CD14-positive monocyte (primary cell): Measurements from ENCODE around the gene LATS2. TPM values are rescaled to one million over a fixed set of nuclear protein-coding genes. Genes with fewer than 3 reads are reported as not detected.

ENCODE experiments used
- DNase-seq, 3 donors: peaks; one replicate each; pipeline ENCODE4 v3.0.0-alpha.2; 2011 to 2022
- H2AFZ ChIP-seq: 2 replicates; pipeline ENCODE4 v1.6.0; 2012; ENCODE audit warnings: mild to moderate bottlenecking, low read depth, low read length, inconsistent platforms; ENCODE audit not compliant: insufficient read depth, poor library complexity, severe bottlenecking
- H3K27ac ChIP-seq, 2 donors: 1 replicate in 1 of 2; 2 replicates in 1 of 2; pipeline ENCODE4 v1.5.1; 2012 to 2013; ENCODE audit warnings: low read length in 2 of 2, control low read depth in 1 of 2, inconsistent platforms in 1 of 2, low read depth in 1 of 2, mild to moderate bottlenecking in 1 of 2
- H3K27me3 ChIP-seq, 2 donors: one replicate each; pipeline versions ENCODE4 v1.6.0 to v1.6.1; 2011 to 2013; ENCODE audit warnings: low read length in 2 of 2; ENCODE audit not compliant: control insufficient read depth in 2 of 2, insufficient read depth in 2 of 2
- H3K36me3 ChIP-seq, 2 donors: replicated peaks in 1 of 2; 1 replicate in 1 of 2; 2 replicates in 1 of 2; pipeline versions ENCODE4 v1.5.1 to v1.6.1; 2012 to 2013; ENCODE audit warnings: low read length in 2 of 2, control low read depth in 1 of 2, inconsistent platforms in 1 of 2, mild to moderate bottlenecking in 1 of 2; ENCODE audit not compliant: insufficient read depth in 2 of 2, control insufficient read depth in 1 of 2
- H3K4me1 ChIP-seq, 2 donors: 1 replicate in 1 of 2; 2 replicates in 1 of 2; pipeline versions ENCODE4 v1.5.1 to v1.6.1; 2012 to 2013; ENCODE audit warnings: low read length in 2 of 2, control low read depth in 1 of 2, inconsistent platforms in 1 of 2, mild to moderate bottlenecking in 1 of 2, moderate library complexity in 1 of 2; ENCODE audit not compliant: insufficient read depth in 2 of 2, control insufficient read depth in 1 of 2
- H3K4me2 ChIP-seq: replicated peaks from 2 replicates; pipeline ENCODE3; 2012; ENCODE audit warnings: low read length, moderate library complexity, mild to moderate bottlenecking; ENCODE audit not compliant: poor library complexity, severe bottlenecking; ENCODE audit errors: extremely low read depth
- H3K4me3 ChIP-seq, 3 experiments: fragments of 200-600 bp in 1 of 3; sonication (generic) in 1 of 3; replicated peaks in 1 of 3; 1 replicate in 2 of 3; 2 replicates in 1 of 3; pipeline ENCODE4 v1.5.1; 2011 to 2013; ENCODE audit warnings: low read length in 3 of 3, mild to moderate bottlenecking in 3 of 3, control low read depth in 2 of 3, low read depth in 2 of 3, inconsistent platforms in 1 of 3, moderate library complexity in 1 of 3
- H3K79me2 ChIP-seq: 2 replicates; pipeline ENCODE4 v1.6.0; 2012; ENCODE audit warnings: mild to moderate bottlenecking, control low read depth, inconsistent platforms, low read length, moderate library complexity; ENCODE audit not compliant: insufficient read depth
- H3K9ac ChIP-seq: 2 replicates; pipeline ENCODE4 v1.6.0; 2017; ENCODE audit warnings: low read length, mild to moderate bottlenecking; ENCODE audit not compliant: insufficient read depth, poor library complexity, severe bottlenecking
- H3K9me3 ChIP-seq, 2 donors: replicated peaks in 1 of 2; 1 replicate in 1 of 2; 2 replicates in 1 of 2; pipeline versions ENCODE4 v1.5.1 to v1.6.1; 2012 to 2013; ENCODE audit warnings: low read length in 2 of 2, control low read depth in 1 of 2; ENCODE audit not compliant: control insufficient read depth in 1 of 2, insufficient read depth in 1 of 2
- H4K20me1 ChIP-seq: 2 replicates; pipeline ENCODE4 v1.6.0; 2012; ENCODE audit warnings: mild to moderate bottlenecking, low read length, control low read depth, moderate library complexity; ENCODE audit not compliant: insufficient read depth
- H3K27ac Mint-ChIP-seq, 7 donors: one replicate each; pipeline ENCODE4 v1.8.0; 2020; ENCODE audit warnings: mild to moderate bottlenecking in 7 of 7, mixed read lengths in 7 of 7, moderate library complexity in 6 of 7, inconsistent platforms in 2 of 7
- H3K27me3 Mint-ChIP-seq, 3 donors: one replicate each; pipeline ENCODE4 v1.8.0; 2021 to 2022; ENCODE audit warnings: low read depth in 3 of 3, mild to moderate bottlenecking in 3 of 3, mixed read lengths in 3 of 3, moderate library complexity in 3 of 3, inconsistent platforms in 1 of 3
- H3K36me3 Mint-ChIP-seq, 2 donors: one replicate each; pipeline ENCODE4 v1.8.0; 2020; ENCODE audit warnings: mixed read lengths in 2 of 2, inconsistent platforms in 1 of 2, mild to moderate bottlenecking in 1 of 2
- H3K4me1 Mint-ChIP-seq: one replicate; pipeline ENCODE4 v1.8.0; 2020; ENCODE audit warnings: mild to moderate bottlenecking, mixed read lengths
- H3K4me3 Mint-ChIP-seq, 2 donors: one replicate each; pipeline ENCODE4 v1.8.0; 2020; ENCODE audit warnings: mild to moderate bottlenecking in 2 of 2, mixed read lengths in 2 of 2, moderate library complexity in 1 of 2
- H3K9me3 Mint-ChIP-seq, 7 donors: one replicate each; pipeline ENCODE4 v1.8.0; 2020 to 2022; ENCODE audit warnings: mixed read lengths in 7 of 7, mild to moderate bottlenecking in 6 of 7, moderate library complexity in 6 of 7, inconsistent platforms in 2 of 7
- CTCF ChIP-seq: fragments of 200-600 bp; IDR thresholded peaks from one replicate; pipeline ENCODE4 v1.8.0; 2022; ENCODE audit warnings: antibody characterized with exemption, mild to moderate bottlenecking
- WGBS: methylation state at CpG from one replicate; pipeline ENCODE4 v1.1.5; 2013; ENCODE audit warnings: missing lambda C conversion rate; ENCODE audit not compliant: insufficient coverage; 5-methylcytosine and 5-hydroxymethylcytosine counted together
- intact Hi-C, 2 donors: fragments of 100-400 bp; cut with micrococcal nuclease; formaldehyde crosslinking; loops; one replicate each; pipeline versions ENCODE4 v1.15.0 to v1.15.1; 2023
- polyA plus RNA-seq, 3 donors: library from polyadenylated mRNA; depleted of rRNA in 1 of 3; unstranded in 2 of 3; stranded (reverse) in 1 of 3; fragments of 300-500 nt in 2 of 3; fragments of >200 nt in 1 of 3; fragmentation: Illumina TruSeq in 2 of 3; gene quantifications; 1 replicate in 2 of 3; 2 replicates in 1 of 3; pipeline ENCODE4 v1.2.3, GENCODE V29; 2012 to 2021

The LATS2 gene
- polyA plus RNA-seq, 3 donors, result 0.96 to 11.2 (median 1.0) TPM

GRCh38 chr13:21075011-21075378, 13.6 kb upstream of the LATS2 start:
- H3K4me1 Mint-ChIP-seq, result peaks cover 51% of the 10 kb centered on the region
- peaks cover 0 to 1% (median 0%) of the 10 kb centered on the region in 7 donors for H3K9me3 Mint-ChIP-seq
- Histone ChIP-seq H3K9ac (peak overlapping the region; percentile 65), H3K27me3 (no peaks in the 10 kb centered on the region), H3K9me3 (no peaks in the 10 kb centered on the region), H3K36me3 (no peaks in the 10 kb centered on the region), H2AFZ (peak overlapping the region; percentile 92), H4K20me1 (no peaks in the 10 kb centered on the region), H3K4me2 (peak overlapping the region; percentile 97), H3K27ac (peak overlapping the region in 1 of 2 donors; percentile 64), H3K4me3 (peak overlapping the region; percentile 50 to 88 (median 71)), H3K4me1 (peaks cover 40 to 54% of the 10 kb centered on the region in 2 donors), H3K79me2 (no peaks in the 10 kb centered on the region)
- H3K27ac Mint-ChIP-seq, result peak overlapping the region; percentile 47 to 82 (median 63)
- no peak for TF ChIP-seq CTCF
- peak in 2 of 3 donors; percentile 24 to 40 for DNase-seq
- H3K27me3 Mint-ChIP-seq, result peaks cover 0 to 3% (median 0%) of the 10 kb centered on the region in 3 donors
- peak overlapping the region; percentile 84 to 91 for H3K4me3 Mint-ChIP-seq
- 0% methylated on average over 3 of the region's 9 CpGs for WGBS
- no peaks in the 10 kb centered on the region for H3K36me3 Mint-ChIP-seq
- intact Hi-C loops, result loop anchor here in 1 of 2 donors (5.0 kb wide), 1 partner anchor 58 kb away; no protein-coding TSS in a partner anchor

- peaks cover 0 to 1% (median 0%) of the 10 kb centered on the region in 7 donors for H3K9me3 Mint-ChIP-seq
- peaks cover 0 to 3% (median 0%) of the 10 kb centered on the region in 3 donors for H3K27me3 Mint-ChIP-seq
- 2% methylated on average over 5 of the region's 10 CpGs for WGBS
- peak overlapping the region in 6 of 7 donors; percentile 10 to 77 (median 54) for H3K27ac Mint-ChIP-seq
- DNase-seq, result no peak
- Histone ChIP-seq H3K27me3 (no peaks in the 10 kb centered on the region), H3K9ac (no peak overlapping the region), H3K4me1 (peaks cover 40 to 54% of the 10 kb centered on the region in 2 donors), H3K9me3 (no peaks in the 10 kb centered on the region), H3K79me2 (no peaks in the 10 kb centered on the region), H3K27ac (peak overlapping the region in 1 of 2 donors; percentile 64), H2AFZ (peak overlapping the region; percentile 92), H3K4me2 (peak overlapping the region; percentile 97), H3K36me3 (no peaks in the 10 kb centered on the region), H3K4me3 (peak overlapping the region; percentile 50 to 88 (median 71)), H4K20me1 (no peaks in the 10 kb centered on the region)
- TF ChIP-seq CTCF, result no peak
- peak overlapping the region; percentile 84 to 91 for H3K4me3 Mint-ChIP-seq
- intact Hi-C loops, result loop anchor here in 1 of 2 donors (5.0 kb wide), 1 partner anchor 63 kb away; no protein-coding TSS in a partner anchor
- H3K36me3 Mint-ChIP-seq, result no peaks in the 10 kb centered on the region
- H3K4me1 Mint-ChIP-seq, result peaks cover 49% of the 10 kb centered on the region
Observed at GRCh38 chr13:21074546-21074945, 13.2 kb upstream of the LATS2 start.
